ENCODE results near the gene EMD.
"Not testable (repeated sequence)": the region's sequence is repeated elsewhere in the genome, so short reads cannot be mapped to it uniquely, and the experiment has no call there.

EMD gene

DNA sequence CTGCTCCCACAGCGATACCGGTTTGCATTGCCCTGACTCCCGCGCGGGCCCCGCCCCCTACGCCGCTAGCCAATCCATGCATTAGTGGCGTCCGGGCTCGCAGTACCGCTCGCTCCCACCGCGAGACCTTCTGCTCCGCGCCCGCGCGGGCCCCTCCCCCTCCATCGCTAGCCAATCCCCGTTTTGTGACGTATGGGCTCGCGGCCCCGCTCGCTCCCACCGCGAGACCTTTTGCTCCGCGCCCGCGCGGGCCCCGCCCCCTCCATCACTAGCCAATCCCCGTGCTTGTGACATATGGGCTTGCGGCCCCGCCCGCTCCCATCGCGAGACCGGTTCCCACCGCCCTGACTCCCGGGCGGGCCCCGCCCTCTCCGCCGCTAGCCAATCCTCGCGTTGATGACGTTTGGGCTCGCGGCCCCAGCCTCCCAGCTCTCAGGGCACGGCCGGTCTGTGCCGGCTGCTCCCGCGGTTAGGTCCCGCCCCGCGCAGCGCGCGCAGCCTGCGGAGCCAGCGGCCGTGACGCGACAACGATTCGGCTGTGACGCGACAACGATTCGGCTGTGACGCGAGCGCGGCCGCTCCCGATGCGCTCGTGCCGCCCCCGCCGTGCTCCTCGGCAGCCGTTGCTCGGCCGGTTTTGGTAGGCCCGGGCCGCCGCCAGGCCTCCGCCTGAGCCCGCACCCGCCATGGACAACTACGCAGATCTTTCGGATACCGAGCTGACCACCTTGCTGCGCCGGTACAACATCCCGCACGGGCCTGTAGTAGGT is at the start of gene EMD:
EMD (plus strand) TSS at position 497 of the 770 bp plus-strand sequence; CDS start at position 687, 190 bp downstream.
- peak; percentile 95 for FAIRE-seq

DNA sequence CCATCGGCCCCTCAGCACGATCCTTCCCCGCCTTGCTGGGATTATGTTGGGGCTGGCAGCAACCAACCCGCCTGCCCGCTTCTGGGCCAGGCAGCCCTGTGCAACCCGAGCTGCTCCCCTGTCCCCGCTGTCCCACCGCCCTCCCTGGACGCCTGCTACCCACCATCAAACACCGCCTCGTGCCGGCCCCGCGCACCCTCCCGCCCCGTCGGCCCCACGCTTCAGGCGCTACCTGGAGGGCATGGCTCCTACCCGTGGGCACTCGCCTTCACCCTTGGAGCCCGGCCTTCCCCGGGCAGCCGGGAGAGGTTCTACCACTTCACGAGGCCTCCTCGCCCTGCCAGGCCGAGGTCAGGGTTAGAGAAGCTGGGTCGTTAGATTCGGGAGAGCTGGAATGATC is 46.5 kb upstream of the EMD start:
- no peak for FAIRE-seq

DNA sequence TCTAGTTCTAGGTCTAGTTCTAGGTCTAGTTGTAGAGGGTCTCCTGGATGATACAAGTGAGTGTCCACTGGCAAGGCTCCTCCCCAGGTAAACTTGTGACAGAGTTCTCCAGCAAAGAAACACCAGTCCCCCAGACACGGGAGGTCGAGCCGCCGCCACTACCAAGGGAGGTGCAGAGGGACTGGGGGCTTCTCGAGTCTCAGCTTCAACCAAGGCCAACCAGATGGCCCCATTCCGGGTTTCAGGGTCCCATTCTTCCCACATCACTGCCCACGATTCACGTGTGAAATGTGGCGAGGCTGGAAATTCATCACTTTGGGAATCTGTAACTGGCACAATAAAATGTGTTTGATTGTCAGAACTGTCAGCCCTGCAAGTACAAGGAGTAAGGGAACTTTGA is 46.0 kb upstream of the EMD start:
- FAIRE-seq: no peak

DNA sequence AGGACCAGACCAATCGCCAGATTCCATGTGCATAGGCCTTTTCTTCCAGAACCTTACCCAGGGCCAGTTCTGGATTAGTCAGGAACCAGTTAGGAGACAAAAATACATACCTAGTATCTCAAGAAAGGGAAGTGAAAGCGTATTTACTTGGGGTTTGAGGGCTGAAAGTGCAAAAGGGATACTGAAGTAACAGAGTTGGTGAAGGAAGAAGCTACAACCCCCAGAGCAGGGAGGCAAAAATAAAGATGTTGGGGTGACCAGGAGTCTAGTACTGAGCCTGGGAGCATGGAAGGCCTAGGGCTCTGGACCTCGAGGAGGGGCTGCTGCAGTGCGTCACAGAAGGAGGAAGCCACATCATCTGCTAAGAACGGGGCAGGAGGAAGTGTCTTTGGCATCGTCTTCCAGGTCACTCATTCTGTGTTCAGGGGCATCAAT is 45.2 kb upstream of the EMD start:
- no peak for FAIRE-seq

DNA sequence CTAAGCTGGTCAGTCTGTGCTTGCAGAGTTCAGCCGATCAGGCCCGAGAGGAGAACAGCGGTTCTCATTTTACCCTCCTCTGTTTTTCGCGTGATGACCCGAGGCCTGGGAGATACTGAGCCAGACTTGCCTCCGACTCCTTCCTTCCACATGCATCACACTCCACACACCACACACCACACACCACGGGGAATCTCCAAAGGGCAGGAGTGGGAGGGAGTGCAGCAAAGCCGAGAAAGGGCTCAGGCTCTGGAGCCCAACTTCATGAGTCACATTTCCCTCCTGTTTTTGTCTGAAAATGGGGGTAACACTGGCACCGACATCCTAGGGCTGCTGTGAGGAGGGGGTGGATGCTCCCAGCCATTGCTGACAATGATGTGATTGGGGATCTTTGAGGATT is 44.6 kb upstream of the EMD start:
- FAIRE-seq: no peak

DNA sequence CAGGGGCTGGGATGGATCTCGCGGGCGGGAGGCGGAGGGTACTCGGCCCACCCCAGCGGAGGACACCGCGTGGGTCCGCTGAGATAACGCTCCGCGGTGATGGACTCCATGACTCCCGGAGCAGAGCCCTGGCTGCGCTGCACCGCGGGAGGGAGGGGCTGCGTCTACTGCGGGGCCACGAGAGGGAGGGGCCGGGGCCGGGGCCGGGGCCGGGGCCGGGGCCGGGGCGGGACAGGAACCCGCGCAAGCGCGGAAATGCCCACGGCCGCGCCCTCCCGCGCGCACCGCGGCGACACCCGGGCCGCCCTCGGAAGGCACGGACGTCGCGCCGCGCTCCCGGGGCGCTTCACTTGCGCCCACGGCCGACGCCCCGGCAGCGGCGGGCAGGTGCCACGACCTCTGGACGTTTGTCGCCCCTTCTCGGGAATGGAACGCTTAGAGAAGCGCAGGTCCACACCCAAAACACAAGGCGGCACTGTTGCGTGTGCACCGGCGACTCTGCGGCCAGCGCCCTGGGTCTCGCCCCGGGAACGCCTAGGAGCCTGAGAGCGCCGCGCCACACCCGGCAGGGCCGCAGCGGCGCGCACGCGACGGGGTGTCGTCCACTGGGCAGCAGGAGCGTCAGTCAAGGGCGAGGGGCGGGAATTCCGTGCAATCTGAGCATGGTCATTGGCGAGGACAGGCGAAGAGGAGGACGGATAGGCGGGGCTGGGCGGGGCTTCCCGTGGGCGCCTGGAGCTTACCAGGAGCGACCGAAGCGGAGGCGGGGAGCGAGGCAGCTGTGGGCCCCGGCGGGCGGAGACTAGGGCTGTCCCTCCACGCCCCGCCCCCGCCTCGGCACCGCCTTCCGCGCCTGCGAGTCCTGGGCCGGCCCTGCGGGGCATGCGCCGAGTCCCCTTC is 37.4 kb upstream of the EMD start:
- not testable (repeated sequence) for FAIRE-seq

DNA sequence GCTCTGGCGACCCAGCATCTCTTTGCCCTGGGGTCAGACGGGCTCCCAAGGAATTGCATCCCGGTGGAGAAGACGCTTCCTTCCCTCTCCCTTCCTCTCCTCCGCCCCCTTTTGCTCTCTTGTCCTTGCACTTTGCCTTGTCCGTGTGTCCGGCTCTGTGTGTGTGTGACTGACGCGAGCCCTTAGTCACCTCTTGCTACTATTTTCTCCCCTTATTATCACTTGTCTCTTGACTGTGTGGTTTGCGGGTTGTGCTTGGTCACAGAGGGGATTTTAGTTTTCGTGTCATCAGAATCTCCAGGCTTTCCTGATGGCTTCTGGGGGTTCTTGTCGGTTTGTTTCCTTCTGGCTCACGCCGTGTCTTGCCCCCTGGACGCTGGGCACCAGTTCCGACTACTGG is 36.0 kb upstream of the EMD start:
- FAIRE-seq: peak; percentile 95

DNA sequence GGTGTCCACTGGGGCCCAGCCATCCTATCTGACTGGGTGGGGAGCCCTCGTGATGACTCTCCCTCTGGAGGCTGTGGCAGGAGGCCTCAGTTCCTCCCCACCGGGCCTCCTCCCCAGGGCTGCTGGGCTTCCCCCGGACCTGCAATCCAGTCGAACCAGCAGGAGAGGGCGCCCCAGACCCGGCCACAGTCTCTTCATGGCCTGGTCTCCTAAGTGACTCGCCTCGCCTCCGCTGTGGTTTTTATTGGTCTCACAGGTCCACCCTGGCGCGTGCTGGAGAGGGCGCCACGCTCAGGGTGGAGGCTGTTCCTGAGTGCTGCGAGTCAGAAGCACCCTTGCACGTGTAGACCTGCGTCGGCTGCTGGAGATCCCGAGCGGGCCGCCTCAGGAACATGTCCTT is 35.5 kb upstream of the EMD start:
- peak; percentile 79 for FAIRE-seq

DNA sequence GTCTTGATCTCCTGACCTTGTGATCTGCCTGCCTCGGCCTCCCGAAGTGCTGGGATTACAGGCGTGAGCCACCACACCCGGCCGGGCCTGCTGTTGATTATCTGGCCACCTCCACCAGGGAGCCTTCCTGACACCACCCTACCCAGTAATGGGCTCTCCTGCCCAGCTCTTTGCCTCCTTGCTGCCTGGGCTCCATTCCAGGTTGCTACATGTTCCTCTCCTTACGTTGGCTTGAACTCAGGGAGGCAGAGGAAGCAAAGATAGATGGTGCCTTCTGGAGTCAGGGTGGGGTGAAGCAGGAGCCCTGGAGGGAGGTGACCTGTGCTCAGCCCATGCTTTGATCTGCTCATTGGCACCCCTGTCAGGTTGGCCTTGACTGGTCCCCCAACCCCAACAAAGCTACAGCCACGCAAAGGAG is 31.0 kb upstream of the EMD start:
- FAIRE-seq: no peak

DNA sequence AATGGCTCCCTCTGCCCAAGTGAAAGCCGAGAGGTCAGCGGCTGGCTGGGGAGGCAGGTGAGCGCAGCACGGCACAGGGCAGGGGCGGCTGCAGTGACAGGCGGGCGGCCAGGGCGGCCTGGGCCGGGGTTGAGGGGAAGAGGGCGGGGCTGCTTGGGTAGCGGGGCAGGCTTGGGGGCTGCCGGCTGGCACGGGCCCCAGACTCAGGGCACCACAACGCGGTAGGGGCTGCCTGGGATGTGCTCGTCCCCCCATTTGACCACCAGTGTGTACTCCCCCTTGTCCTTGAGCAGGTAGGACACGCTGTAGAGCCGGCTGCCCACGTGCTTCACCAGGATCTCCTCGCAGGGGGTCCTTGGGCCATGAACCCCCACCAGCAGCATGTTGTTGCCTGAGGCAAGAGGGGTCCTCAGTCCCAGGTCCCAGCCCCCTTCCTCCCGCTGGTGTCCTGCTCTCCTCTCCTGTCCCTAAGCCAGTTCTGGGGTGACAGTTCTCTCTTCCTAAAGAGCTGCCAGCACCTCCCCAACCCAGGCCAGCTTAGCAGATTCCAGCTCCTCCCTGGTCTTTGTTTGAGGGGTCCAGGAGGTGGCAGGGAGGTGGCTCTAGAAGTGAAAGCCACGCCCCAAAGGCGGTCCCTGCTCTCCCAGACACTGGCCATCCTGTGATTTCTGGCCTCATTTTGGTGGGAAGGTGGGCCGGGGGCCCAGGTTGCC is 30.3 kb upstream of the EMD start:
- FAIRE-seq: no peak

DNA sequence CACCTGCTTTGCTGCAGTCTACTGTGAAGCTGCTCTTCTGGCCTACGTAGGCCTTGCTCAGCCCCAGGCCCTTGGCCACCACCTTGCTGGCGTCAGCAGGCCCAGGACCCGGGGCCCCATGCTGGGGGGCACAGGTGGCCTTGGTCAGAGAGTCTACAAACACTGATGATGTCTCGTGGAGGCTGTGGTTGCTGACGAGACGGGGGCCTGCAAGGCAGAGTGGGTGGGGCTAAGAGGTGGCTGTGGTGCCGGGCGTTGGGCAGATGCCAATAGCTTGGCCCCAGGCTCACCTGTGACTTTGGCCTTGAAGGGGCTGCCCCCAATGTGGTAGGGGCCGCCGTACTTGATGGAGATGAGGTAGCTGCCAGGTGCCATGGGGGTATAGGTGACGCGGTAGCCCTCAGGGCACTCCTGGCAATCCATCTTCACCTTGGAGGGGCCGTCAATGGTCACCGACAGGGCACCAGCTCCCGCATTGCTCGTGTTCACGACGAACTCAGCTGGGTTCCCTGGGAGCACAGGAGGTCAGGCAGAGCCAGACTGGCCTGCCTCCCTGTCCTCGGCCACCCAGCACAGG is 29.6 kb upstream of the EMD start:
- no peak for FAIRE-seq

DNA sequence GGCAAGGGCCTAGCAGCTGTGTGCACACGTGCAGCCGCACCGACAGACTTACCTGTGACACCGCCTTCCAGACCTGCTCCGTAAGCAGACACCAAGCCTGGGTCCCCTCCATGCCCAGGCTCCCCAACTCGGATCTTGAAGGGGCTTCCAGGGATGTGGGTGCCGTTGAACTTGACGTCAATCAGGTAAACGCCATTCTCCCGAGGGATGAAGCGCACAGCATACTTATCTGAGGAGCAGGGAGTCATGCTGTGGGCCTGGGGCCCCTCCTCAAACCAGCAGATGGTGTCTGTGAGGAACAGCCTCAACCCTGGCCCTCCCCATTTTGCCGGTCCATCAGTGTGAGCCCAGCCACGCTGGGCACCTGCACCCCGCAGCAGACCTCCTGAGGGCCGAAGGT is 29.1 kb upstream of the EMD start:
- no peak for FAIRE-seq

DNA sequence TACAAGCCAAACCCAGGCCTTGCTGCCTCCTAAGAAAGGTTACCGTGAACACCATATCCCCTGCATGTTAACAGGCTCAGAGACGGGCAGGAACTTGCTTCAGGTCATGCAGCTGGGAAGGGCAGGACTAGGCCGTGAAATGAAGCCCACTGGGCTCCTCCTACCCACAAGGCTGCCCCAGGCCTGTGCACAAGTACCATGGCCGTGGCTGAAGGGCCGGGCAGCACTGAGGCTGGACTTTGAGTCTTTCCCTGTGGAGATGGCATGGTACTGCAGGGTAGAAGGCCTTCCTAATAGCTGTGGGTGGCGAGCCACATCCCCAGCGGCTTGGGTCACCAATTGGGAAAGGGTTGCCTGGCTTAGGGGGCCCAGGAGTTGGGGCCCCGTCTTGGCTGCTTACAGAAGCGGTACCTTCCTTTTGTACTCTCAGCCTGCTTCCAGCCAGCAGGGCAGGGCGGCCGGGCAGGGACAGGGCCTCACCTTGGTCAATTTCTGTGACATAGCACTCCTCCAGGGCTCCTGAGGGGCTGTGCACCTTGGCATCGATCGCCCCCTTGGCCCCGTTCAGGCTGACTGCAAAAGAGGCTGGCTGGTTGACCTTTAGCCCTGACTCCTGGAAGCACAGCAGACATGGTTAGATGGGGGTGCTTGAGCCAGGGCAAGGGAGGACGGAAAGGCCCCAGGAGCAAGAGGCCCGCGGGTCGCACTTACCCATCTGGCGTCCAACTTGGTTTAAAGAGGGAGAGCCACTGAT is 28.5 kb upstream of the EMD start:
- no peak for FAIRE-seq

DNA sequence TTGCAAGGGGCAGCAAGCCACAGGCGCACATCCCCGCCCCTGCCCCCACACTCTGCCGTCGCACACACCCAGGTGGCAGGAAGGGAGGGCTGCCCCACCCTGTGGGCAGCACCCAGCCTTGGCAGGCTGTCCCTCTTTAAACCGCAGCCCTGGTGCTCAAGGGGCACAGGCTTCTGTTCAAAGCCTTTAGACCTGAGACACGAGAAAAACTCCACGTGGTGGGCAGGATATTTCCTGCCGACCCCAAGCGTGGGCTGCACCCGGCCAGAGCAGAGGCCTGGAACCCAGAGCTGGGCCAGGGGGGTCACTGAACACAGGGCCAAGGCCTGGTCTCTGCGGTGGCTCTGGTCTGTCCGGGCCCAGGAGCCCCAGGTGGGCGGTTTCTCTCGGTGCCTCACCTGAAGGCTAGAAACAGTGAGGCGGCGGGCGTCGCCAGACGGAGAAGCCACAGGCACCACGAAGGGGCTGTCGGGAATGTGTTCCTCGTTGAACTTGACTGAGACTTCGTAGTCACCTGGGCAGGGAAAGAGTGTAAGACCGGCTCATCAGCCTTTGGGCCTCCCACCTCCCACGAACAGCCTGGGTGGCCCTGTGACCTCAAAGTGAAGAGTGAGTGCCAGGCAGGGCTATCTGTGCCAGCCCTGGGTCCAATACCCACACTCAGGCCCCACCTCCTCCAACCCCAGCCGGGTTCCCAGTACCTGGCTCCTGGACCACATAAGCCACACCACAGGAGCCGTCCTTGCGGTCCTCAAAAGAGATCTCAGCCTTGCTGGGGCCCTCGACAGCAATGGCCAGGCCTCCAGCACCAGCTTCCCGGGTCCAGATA is 27.7 kb upstream of the EMD start:
- no peak for FAIRE-seq

DNA sequence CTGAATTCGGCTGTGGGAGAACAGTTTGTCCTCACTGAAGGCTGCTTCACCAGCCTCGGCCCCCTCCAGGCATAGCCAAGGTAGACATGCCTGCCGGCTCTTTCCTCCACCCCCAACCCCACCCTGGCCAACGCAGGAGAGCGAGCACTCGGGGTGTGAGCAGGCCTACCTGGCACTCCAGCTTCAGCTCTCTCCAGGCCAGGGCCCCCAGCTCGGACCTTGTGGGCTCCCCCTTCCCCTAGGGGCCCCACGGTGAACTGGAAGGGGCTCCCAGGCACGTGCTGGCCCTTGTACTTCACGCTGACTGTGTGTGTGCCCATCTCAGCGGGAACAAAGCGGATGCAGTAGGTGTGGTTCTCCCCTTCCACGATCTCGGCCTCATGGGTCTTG is 27.1 kb upstream of the EMD start:
- FAIRE-seq: no peak

DNA sequence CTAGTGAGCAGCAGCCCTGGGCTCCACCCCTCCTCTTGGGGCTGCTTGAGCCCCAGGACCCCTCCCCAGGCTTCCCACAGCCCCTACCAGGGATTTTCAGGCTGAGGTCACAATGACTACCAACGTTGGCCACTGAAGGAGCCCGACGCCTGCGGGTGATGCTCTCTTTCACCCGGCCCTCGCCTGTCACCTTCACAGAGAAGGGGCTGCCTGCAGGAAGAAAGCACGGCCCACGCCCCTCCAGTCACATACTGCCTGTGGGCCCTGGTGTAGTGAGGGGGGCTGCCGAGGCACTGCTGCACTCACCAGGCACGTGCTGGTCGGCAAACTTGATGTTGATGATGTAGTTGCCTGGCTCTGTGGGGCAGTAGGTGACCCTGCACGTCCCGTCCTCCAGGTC is 26.6 kb upstream of the EMD start:
- no peak for FAIRE-seq

DNA sequence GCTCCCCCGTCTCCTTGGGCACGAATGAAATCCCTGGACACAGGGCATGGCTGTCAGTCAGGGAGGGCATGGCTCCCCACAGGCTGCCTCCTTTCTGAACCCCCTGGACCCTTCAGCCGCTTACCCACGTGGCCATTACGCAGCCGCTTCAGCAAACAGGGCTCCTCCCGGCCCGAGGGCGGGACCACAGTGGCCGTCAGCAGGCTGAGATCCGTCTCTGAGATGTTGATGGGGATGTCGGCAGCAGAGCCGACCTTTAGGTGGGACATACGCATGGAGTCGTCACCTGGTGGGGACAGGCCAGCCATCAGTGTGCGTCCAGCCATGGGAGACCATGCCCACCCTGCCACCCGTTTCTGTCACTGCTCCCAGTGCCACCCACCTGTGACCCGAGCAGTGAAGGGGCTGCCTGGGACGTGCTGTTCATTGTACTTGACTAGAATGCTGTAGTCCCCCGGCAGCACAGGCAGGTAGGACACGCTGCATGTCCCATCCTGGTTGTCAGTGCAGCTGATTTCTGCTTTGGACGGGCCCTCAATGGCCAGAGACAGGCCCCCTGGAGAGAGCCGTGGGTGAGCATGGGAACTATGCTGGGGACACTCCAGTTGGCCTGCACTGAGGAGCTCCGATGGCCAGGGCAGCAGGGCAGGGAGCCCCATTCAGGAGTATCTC is 25.8 kb upstream of the EMD start:
- no peak for FAIRE-seq

DNA sequence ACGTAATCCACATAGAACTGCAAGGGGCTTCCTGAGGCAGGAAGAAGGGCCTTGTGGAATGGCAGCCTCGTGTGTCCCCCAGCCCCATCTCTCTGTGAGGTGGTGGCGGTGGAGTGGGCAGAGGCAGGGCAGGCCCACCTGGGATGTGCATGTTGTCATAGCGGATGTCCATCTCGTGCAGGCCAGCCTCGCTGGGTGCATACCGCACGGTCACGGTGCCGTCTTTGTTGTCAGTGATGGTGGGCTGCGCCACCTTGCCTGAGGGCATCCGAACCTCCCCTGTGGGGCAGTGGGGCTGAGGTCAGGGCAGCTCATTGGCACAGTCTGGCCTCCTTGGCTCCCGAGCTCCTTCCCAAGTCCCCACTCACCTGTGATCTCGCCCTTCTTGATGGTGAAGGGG is 25.1 kb upstream of the EMD start:
- FAIRE-seq: no peak

DNA sequence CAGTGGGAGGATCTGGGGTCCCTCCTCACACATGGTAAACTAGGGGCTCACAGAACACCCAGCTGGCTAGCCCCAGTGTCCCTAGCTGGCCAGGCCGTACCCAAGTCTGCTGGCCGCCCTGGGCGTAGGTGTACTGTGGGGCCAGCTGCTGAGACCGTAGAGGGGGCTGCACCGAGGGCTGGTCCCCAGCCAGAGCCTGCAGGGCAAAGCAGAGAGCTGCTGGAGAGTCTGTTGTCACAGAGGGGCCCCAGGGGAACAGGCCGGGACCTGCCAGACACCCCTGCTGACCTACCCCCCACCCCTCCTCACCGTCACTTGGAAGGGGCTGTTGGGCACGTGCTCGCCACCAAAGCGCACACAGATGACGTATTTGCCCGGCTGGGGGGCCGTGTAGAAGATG is 24.6 kb upstream of the EMD start:
- FAIRE-seq: no peak

DNA sequence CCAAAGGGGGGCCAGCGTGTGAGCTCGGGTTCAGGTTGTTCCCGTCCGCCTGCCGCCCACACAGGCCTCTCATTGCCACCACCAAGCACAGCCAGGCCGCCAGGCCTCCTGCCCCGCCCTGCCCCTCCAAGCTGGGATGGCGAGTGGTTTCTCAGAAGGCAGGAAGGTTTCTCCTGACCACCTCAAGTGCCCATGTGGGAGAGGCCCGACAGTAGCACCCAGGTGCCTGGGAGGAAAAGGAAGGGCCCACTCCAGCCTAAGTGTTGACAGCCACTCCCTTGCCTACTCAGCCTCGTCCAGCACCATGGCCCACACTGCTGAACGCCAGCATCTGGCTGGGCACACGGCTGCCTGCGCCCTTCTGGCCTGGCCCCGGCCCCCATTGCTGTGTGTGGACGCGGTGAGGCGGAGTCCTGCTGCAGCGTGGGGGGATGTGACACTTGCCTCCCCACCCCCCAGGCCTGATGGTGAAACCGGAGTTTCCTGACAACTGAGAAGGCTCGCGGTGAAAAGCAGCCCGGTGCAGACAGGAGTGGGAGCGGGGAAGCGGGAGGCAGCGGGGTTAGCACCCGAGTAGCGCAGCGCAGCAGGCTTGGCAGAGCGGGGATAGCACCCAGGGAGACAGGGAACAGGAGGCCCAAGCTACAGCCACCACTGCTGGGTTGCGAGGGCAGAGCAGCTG is 23.9 kb upstream of the EMD start:
- FAIRE-seq: no peak

All from colon (tissue), 2 donors.